Measurements from ENCODE around the gene KIF21B. TPM values are rescaled to one million over a fixed set of nuclear protein-coding genes. Genes with fewer than 3 reads are reported as not detected.

Gene KIF21B
- total RNA-seq, 1 donor from 2014 or later = 18.4 TPM

GRCh38 chr1:201026836-201027235 lies 3.3 kb upstream of the KIF21B start:
- H3K27me3 ChIP-seq (ENCODE audit: control insufficient read depth, insufficient read depth, low read length) = no peaks in the 10 kb centered on the region
- TF ChIP-seq CTCF (IDR thresholded peaks at IDR 0.05; ENCODE audit: insufficient read depth, low read length, poor library complexity, severe bottlenecking) = no peak
- H3K4me3 ChIP-seq (ENCODE audit: low read depth, low read length) = no peak overlapping the region

GRCh38 chr1:201026234-201026633 lies 2.7 kb upstream of the KIF21B start:
- DNase-seq (ENCODE audit: low read depth) = no peak
- no peaks in the 10 kb centered on the region for H3K27me3 ChIP-seq (ENCODE audit: control insufficient read depth, insufficient read depth, low read length)
- no peak overlapping the region for H3K4me3 ChIP-seq (ENCODE audit: low read depth, low read length)
- TF ChIP-seq CTCF (IDR thresholded peaks at IDR 0.05; ENCODE audit: insufficient read depth, low read length, poor library complexity, severe bottlenecking) = no peak
- H3K36me3 ChIP-seq (ENCODE audit: control insufficient read depth, insufficient read depth, low read length) = no peaks in the 10 kb centered on the region

More at GRCh38 chr1:201026836-201027235, 3.3 kb upstream of the KIF21B start:
- DNase-seq (ENCODE audit: low read depth) = no peak
- H3K36me3 ChIP-seq (ENCODE audit: control insufficient read depth, insufficient read depth, low read length) = no peaks in the 10 kb centered on the region

GRCh38 chr1:201025571-201026002 lies 2.1 kb upstream of the KIF21B start:
- Histone ChIP-seq H3K27me3 (ENCODE audit: control insufficient read depth, insufficient read depth, low read length) (no peaks in the 10 kb centered on the region), H3K4me3 (ENCODE audit: low read depth, low read length) (no peak overlapping the region), H3K36me3 (ENCODE audit: control insufficient read depth, insufficient read depth, low read length) (no peaks in the 10 kb centered on the region)
- peak; percentile 56 for DNase-seq (ENCODE audit: low read depth)
- peak; percentile 53 for TF ChIP-seq CTCF (IDR thresholded peaks at IDR 0.05; ENCODE audit: insufficient read depth, low read length, poor library complexity, severe bottlenecking)

GRCh38 chr1:201024625-201024998 lies 1.1 kb upstream of the KIF21B start:
- Histone ChIP-seq H3K36me3 (ENCODE audit: control insufficient read depth, insufficient read depth, low read length) (no peaks in the 10 kb centered on the region), H3K4me3 (ENCODE audit: low read depth, low read length) (no peak overlapping the region), H3K27me3 (ENCODE audit: control insufficient read depth, insufficient read depth, low read length) (no peaks in the 10 kb centered on the region)
- DNase-seq (ENCODE audit: low read depth) = no peak
- no peak for TF ChIP-seq CTCF (IDR thresholded peaks at IDR 0.05; ENCODE audit: insufficient read depth, low read length, poor library complexity, severe bottlenecking)

GRCh38 chr1:201023920-201024624 lies 558 bp upstream of the KIF21B start:
- H3K36me3 ChIP-seq (ENCODE audit: control insufficient read depth, insufficient read depth, low read length) = no peaks in the 10 kb centered on the region
- H3K27me3 ChIP-seq (ENCODE audit: control insufficient read depth, insufficient read depth, low read length) = no peaks in the 10 kb centered on the region
- TF ChIP-seq CTCF (IDR thresholded peaks at IDR 0.05; ENCODE audit: insufficient read depth, low read length, poor library complexity, severe bottlenecking) = no peak
- H3K4me3 ChIP-seq (ENCODE audit: low read depth, low read length) = no peak overlapping the region
- DNase-seq (ENCODE audit: low read depth) = no peak

All from kidney epithelial cell (primary cell).